ENCODE measurements around the gene PEA15. TPM values are rescaled to one million over a fixed set of nuclear protein-coding genes. Genes with fewer than 3 reads are reported as not detected.

The PEA15 gene
- total and polyA plus RNA-seq, 2 of the 8 experiments (the other 6 are each of a cell fraction or from before 2014, with no cell fraction given): 71.3 to 75.1 TPM

DNA sequence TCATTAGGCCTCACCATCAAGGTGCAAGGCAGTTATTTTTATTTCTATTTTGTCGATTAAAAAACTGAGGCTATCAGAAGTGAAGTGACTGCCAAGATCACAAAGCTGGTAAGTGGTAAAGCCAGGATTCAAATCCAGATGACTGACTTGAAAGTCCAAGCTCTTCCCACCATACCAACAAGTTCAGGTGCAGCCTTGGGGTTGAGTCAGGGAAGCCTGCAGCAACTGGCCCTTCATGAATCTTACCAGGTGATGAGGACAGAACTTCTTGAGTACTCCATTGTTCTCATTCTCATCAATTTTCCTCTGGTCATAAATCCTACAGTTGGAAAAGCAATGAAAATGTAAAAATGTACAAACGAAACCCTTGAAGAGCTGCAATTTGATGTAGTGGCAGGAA, 20.2 kb downstream of the PEA15 start:
- no peak for TF ChIP-seq BCL11A (IDR thresholded peaks at IDR 0.05; ENCODE audit: low read depth in 2 of 2, low read length in 2 of 2)
- no peak for TF ChIP-seq YY1 (IDR thresholded peaks at IDR 0.05; ENCODE audit: low read depth, low read length)
- TF ChIP-seq BRCA1 (IDR thresholded peaks at IDR 0.05; ENCODE audit: low read depth, low read length): no peak
- no peak for TF ChIP-seq MAFK (IDR thresholded peaks at IDR 0.05; ENCODE audit: low read depth, low read length)
- H2BK5ac ChIP-seq (ENCODE audit: low read depth, low read length): no peak overlapping the region
- no peak overlapping the region for H4K8ac ChIP-seq (ENCODE audit: extremely low read depth, insufficient read depth, low read length)
- H3K4me3 ChIP-seq (ENCODE audit: extremely low read depth in 1 of 4, insufficient read depth in 2 of 4, low read depth in 3 of 4, low read length in 4 of 4): no peak overlapping the region
- no peak overlapping the region for H3K18ac ChIP-seq (ENCODE audit: extremely low read depth, low read length)
- no peak overlapping the region for H3K23ac ChIP-seq (ENCODE audit: insufficient read length)
- ChIA-PET POLR2A (ENCODE audit: partially characterized antibody) (interaction anchor here (0.7 to 3.6 kb wide), 8 partner anchors 10 to 56 kb away, joined by 3 to 15 read pairs (median 4); no protein-coding TSS in a partner anchor), CTCF (ENCODE audit: partially characterized antibody) (interaction anchor here (0.8 to 2.4 kb wide), 13 partner anchors 9 to 153 kb away, joined by 3 to 11 read pairs (median 5); no protein-coding TSS in a partner anchor)
- no peak overlapping the region for H4K5ac ChIP-seq (ENCODE audit: insufficient read length, low read depth, low read length)
- no peaks in the 10 kb centered on the region for H3K23me2 ChIP-seq (ENCODE audit: low read depth, low read length)
- no peaks in the 10 kb centered on the region for H3K79me1 ChIP-seq (ENCODE audit: low read depth, low read length)
- no peak overlapping the region for H2BK15ac ChIP-seq (ENCODE audit: low read length)
- no peak overlapping the region for H2AFZ ChIP-seq (ENCODE audit: low read length)
- no peak overlapping the region for H2BK12ac ChIP-seq (ENCODE audit: low read depth, low read length)
- peaks cover 0 to 2% of the 10 kb centered on the region in 2 experiments for H4K20me1 ChIP-seq (replicated peaks in 1 of 2; ENCODE audit: control insufficient read depth in 1 of 2, insufficient read depth in 2 of 2, low read length in 2 of 2)
- no peak overlapping the region for H2BK120ac ChIP-seq (replicated peaks; ENCODE audit: low read depth, low read length)
- H3K4ac ChIP-seq (replicated peaks; ENCODE audit: insufficient read length, low read depth, low read length): no peak overlapping the region
- H2AK5ac ChIP-seq (ENCODE audit: low read depth, low read length): no peak overlapping the region
- H3K14ac ChIP-seq (ENCODE audit: insufficient read length): no peak overlapping the region
- H3K79me2 ChIP-seq (ENCODE audit: control insufficient read depth in 1 of 2, insufficient read depth in 2 of 2, low read length in 2 of 2): no peaks in the 10 kb centered on the region
- H3K4me1 ChIP-seq (replicated peaks in 1 of 4; ENCODE audit: control insufficient read depth in 3 of 4, insufficient read depth in 4 of 4, low read length in 3 of 4): no peaks in the 10 kb centered on the region
- no peak overlapping the region for H2BK20ac ChIP-seq (ENCODE audit: low read length)
- H3K36me3 ChIP-seq (ENCODE audit: control insufficient read depth in 2 of 4, insufficient read depth in 4 of 4, low read length in 3 of 4): peaks cover 24 to 93% (median 66%) of the 10 kb centered on the region in 4 experiments
- no peak overlapping the region for H3K56ac ChIP-seq (replicated peaks; ENCODE audit: insufficient read length, low read depth, low read length)
- 79% methylated on average over 2 of the region's 2 CpGs; no CpG with 5 or more reads in 1 of the 2 experiments for WGBS, 2 experiments (ENCODE audit: extremely low coverage in 1 of 2, insufficient coverage in 1 of 2, insufficient read length in 1 of 2, insufficient replicate concordance in 2 of 2, low coverage in 1 of 2, low lambda C conversion rate in 2 of 2, missing lambda C conversion rate in 1 of 2)
- no peaks in the 10 kb centered on the region for H3K9me3 ChIP-seq (ENCODE audit: insufficient read depth in 2 of 2, low read depth in 1 of 2, low read length in 1 of 2)
- no peak for FAIRE-seq
- no peaks in the 10 kb centered on the region for H3K27me3 ChIP-seq (replicated peaks in 1 of 4; ENCODE audit: control insufficient read depth in 3 of 4, extremely low read depth in 1 of 4, insufficient read depth in 3 of 4, low read length in 3 of 4)
- no peak overlapping the region for H3K4me2 ChIP-seq (ENCODE audit: insufficient read depth in 1 of 2, low read depth in 2 of 2, low read length in 2 of 2)
- DNase-seq (ENCODE audit: low read depth in 1 of 2, low spot score in 2 of 2): no peak
- H4K91ac ChIP-seq (replicated peaks; ENCODE audit: insufficient read length, low read length): no peak overlapping the region
- no peak overlapping the region for H3K27ac ChIP-seq (ENCODE audit: low read depth, low read length)
- no peak overlapping the region for H3K9ac ChIP-seq (replicated peaks in 1 of 4; ENCODE audit: extremely low read depth in 1 of 4, low read depth in 3 of 4, low read length in 3 of 4)
